CD4-positive, alpha-beta T cell (primary cell): ENCODE data around the gene LDAH. TPM values are rescaled to one million over a fixed set of nuclear protein-coding genes. Genes with fewer than 3 reads are reported as not detected.

ENCODE experiments used
- ATAC-seq: fragments of 200-7000 bp; cut with Tn5 transposase; one replicate; pipeline ENCODE4 v1.10.0; 2022; ENCODE audit warnings: mild to moderate bottlenecking; ENCODE audit not compliant: poor library complexity
- CTCF ChIA-PET: fragments of 350-600 bp; sonication (Branson Sonifier 250); formaldehyde crosslinking; loops from one replicate; lab custom pipeline; 2021; ENCODE audit warnings: antibody characterized with exemption, inconsistent platforms; lab: Charles Lee
- POLR2A ChIA-PET: fragments of 350-600 bp; sonication (Branson Sonifier 250); formaldehyde crosslinking; loops from one replicate; lab custom pipeline; 2021; ENCODE audit warnings: antibody characterized with exemption, inconsistent platforms; lab: Charles Lee
- DNase-seq, 14 experiments: peaks; one replicate each; pipeline ENCODE4 v3.0.0-alpha.2; 2013 to 2020; ENCODE audit warnings: mixed read lengths in 2 of 14
- H3K27ac ChIP-seq, 2 donors: one replicate each; pipeline versions ENCODE4 v1.5.1 to v1.7.0; 2013; ENCODE audit warnings: low read length in 2 of 2, low read depth in 1 of 2, mild to moderate bottlenecking in 1 of 2
- H3K27me3 ChIP-seq, 2 experiments: 1 replicate in 1 of 2; 2 replicates in 1 of 2; pipeline versions ENCODE4 v1.6.1 to v1.7.0; 2013; ENCODE audit warnings: low read length in 2 of 2, control low read depth in 1 of 2, mild to moderate bottlenecking in 1 of 2, moderate library complexity in 1 of 2; ENCODE audit not compliant: insufficient read depth in 2 of 2, control insufficient read depth in 1 of 2
- H3K36me3 ChIP-seq: one replicate; pipeline ENCODE4 v1.6.1; 2013; ENCODE audit warnings: low read length, control low read depth; ENCODE audit not compliant: insufficient read depth
- H3K4me1 ChIP-seq: one replicate; pipeline ENCODE4 v1.6.1; 2013; ENCODE audit warnings: low read length, control low read depth; ENCODE audit not compliant: insufficient read depth
- H3K4me3 ChIP-seq: one replicate; pipeline ENCODE4 v1.5.1; 2013; ENCODE audit warnings: mild to moderate bottlenecking, low read length, moderate library complexity
- H3K9me3 ChIP-seq, 2 experiments: 1 replicate in 1 of 2; 2 replicates in 1 of 2; pipeline versions ENCODE4 v1.6.1 to v1.7.0; 2013; ENCODE audit warnings: low read length in 2 of 2, mild to moderate bottlenecking in 2 of 2, control low read depth in 1 of 2, moderate library complexity in 1 of 2; ENCODE audit not compliant: control insufficient read depth in 1 of 2, insufficient read depth in 1 of 2
- H3K27ac Mint-ChIP-seq: one replicate; pipeline ENCODE4 v1.8.0; 2020; ENCODE audit warnings: mixed read lengths
- H3K27me3 Mint-ChIP-seq: one replicate; pipeline ENCODE4 v1.8.0; 2021; ENCODE audit warnings: mixed read lengths
- H3K36me3 Mint-ChIP-seq: one replicate; pipeline ENCODE4 v1.8.0; 2021; ENCODE audit warnings: low read depth, mixed read lengths
- H3K4me1 Mint-ChIP-seq: one replicate; pipeline ENCODE4 v1.8.0; 2021; ENCODE audit warnings: low read depth, mixed read lengths
- H3K4me3 Mint-ChIP-seq: one replicate; pipeline ENCODE4 v1.8.0; 2020; ENCODE audit warnings: mild to moderate bottlenecking, mixed read lengths
- H3K9me3 Mint-ChIP-seq: one replicate; pipeline ENCODE4 v1.8.0; 2020; ENCODE audit warnings: mixed read lengths
- intact Hi-C, 2 experiments: fragments of 100-400 bp; cut with DNase I in 1 of 2; cut with micrococcal nuclease in 1 of 2; formaldehyde crosslinking; loops; one replicate each; pipeline versions ENCODE4 v1.15.1 to v1.9.0; 2023 to 2025; cut with DNase I, micrococcal nuclease
- total RNA-seq, 174 experiments: library from RNA in 2 of 174; stranded (reverse) in 2 of 174; gene quantifications; one replicate each; pipeline ENCODE4 v1.2.3 and lab custom pipeline; 2021 to 2026
- TF ChIP-seq, protein P1 (sequence below): fragments of 200-600 bp; IDR thresholded peaks from one replicate; pipeline ENCODE4 v1.8.0; 2022; ENCODE audit warnings: antibody characterized with exemption, mild to moderate bottlenecking

The LDAH gene
- total RNA-seq, 2 experiments from 2014 or later: 6.5 to 7.2 TPM

DNA sequence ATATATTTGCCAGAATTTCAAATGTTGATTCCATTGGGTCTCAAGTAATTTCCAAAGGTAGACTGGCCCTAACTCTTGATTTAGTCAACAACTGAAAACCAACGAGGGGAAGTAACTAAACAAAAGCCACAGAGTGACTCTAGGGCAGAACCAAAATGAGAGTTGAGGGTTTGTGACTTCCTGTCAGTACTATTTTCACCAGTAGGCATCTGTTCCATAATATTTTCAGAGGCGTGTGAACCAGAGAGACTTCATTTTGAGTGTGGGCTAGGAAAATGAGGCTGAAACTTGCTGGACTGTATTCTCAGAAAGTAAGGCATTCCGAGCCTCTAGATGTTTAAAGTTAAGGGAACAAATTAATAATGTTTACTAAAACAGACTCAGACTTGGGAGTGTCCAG is 85.4 kb downstream of the LDAH start:
- Mint-ChIP-seq H3K27me3 (no peaks in the 10 kb centered on the region), H3K4me3 (no peak overlapping the region), H3K9me3 (no peaks in the 10 kb centered on the region), H3K27ac (no peak overlapping the region), H3K36me3 (peaks cover 75% of the 10 kb centered on the region), H3K4me1 (no peaks in the 10 kb centered on the region)
- ATAC-seq (no peak), DNase-seq (peak in 1 of 14 experiments; percentile 3)
- H3K9me3 ChIP-seq: no peaks in the 10 kb centered on the region
- TF ChIP-seq, protein P1, sequence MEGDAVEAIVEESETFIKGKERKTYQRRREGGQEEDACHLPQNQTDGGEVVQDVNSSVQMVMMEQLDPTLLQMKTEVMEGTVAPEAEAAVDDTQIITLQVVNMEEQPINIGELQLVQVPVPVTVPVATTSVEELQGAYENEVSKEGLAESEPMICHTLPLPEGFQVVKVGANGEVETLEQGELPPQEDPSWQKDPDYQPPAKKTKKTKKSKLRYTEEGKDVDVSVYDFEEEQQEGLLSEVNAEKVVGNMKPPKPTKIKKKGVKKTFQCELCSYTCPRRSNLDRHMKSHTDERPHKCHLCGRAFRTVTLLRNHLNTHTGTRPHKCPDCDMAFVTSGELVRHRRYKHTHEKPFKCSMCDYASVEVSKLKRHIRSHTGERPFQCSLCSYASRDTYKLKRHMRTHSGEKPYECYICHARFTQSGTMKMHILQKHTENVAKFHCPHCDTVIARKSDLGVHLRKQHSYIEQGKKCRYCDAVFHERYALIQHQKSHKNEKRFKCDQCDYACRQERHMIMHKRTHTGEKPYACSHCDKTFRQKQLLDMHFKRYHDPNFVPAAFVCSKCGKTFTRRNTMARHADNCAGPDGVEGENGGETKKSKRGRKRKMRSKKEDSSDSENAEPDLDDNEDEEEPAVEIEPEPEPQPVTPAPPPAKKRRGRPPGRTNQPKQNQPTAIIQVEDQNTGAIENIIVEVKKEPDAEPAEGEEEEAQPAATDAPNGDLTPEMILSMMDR: no peak
- intact Hi-C loops: no loop called here
- no peaks in the 10 kb centered on the region for H3K27me3 ChIP-seq
- peaks cover 11% of the 10 kb centered on the region for H3K36me3 ChIP-seq
- ChIA-PET CTCF (no interaction called here), POLR2A (no interaction called here)
- H3K4me1 ChIP-seq: no peaks in the 10 kb centered on the region
- H3K27ac ChIP-seq: no peak overlapping the region
- no peak overlapping the region for H3K4me3 ChIP-seq

DNA sequence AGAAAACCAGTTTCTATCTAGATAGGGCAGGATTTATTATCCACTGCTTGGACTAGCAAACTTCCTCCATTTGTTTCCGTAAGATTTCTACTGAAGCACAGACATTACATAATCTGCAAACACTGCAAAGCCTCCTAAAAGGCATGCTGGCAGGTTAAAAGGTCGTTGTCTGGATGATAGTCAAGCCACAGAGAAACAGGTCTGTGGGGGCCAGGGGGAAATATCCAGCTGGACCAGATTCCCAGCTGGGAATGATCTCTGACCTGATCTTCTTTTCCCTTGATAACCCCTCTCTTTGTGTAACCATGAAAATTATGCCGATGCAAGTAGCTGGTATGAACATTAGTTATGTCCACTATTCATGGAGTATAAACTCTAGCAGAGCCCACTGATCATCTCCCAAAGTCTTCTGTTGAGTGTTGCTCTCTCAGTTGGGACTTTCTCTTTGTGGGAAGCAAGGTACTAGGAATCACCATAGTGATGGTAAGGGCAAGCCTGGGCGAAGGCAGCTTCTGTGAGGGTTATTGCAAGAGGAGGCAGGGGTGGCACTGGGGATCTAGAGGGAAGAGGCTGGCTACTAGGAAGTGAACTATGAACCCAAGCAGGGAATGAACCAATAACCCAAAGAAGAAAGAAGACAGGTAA is 94.7 kb downstream of the LDAH start:
- Histone ChIP-seq H3K36me3 (no peaks in the 10 kb centered on the region), H3K9me3 (no peaks in the 10 kb centered on the region), H3K27ac (no peak overlapping the region), H3K27me3 (no peaks in the 10 kb centered on the region), H3K4me3 (no peak overlapping the region), H3K4me1 (no peaks in the 10 kb centered on the region)
- Mint-ChIP-seq H3K4me1 (no peaks in the 10 kb centered on the region), H3K36me3 (peaks cover 54% of the 10 kb centered on the region), H3K9me3 (no peaks in the 10 kb centered on the region), H3K4me3 (no peak overlapping the region), H3K27me3 (no peaks in the 10 kb centered on the region), H3K27ac (no peak overlapping the region)
- ATAC-seq (no peak), DNase-seq (no peak)
- TF ChIP-seq, protein P1: no peak
- CTCF ChIA-PET: no interaction called here
- intact Hi-C loops: no loop called here
- POLR2A ChIA-PET: no interaction called here

DNA sequence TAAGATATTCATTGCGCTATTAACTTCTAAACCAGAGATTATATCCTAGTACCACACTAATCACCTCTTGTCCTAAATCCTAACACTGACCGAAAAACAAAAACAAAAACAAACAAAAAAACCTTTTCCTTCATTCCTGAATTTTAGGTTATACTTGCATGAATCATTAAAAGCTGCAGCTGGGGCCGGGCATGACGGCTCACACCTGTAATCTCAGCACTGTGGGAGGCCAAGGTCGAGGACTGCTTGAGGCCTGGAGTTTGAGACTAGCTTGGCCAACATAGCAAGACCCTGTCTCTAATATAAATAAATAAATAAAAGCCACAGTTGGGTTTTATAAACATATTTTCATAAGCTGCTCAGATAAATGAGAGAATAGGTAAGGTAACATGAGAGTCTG is 96.0 kb downstream of the LDAH start:
- ATAC-seq (no peak), DNase-seq (no peak)
- H3K4me3 Mint-ChIP-seq: no peak overlapping the region
- ChIA-PET CTCF (no interaction called here), POLR2A (no interaction called here)
- intact Hi-C loops: no loop called here
- no peaks in the 10 kb centered on the region for H3K27me3 Mint-ChIP-seq
- H3K4me3 ChIP-seq: no peak overlapping the region
- no peaks in the 10 kb centered on the region for H3K36me3 ChIP-seq
- H3K9me3 Mint-ChIP-seq: peaks cover 2% of the 10 kb centered on the region
- no peaks in the 10 kb centered on the region for H3K9me3 ChIP-seq
- TF ChIP-seq, protein P1: no peak
- H3K27ac Mint-ChIP-seq: no peak overlapping the region
- H3K27ac ChIP-seq: no peak overlapping the region
- H3K27me3 ChIP-seq: no peaks in the 10 kb centered on the region
- no peaks in the 10 kb centered on the region for H3K4me1 Mint-ChIP-seq
- no peaks in the 10 kb centered on the region for H3K4me1 ChIP-seq
- H3K36me3 Mint-ChIP-seq: peaks cover 67% of the 10 kb centered on the region
